PC-3 (cell line): Measurements from ENCODE around the gene IL18RAP. TPM values are rescaled to one million over a fixed set of nuclear protein-coding genes. Genes with fewer than 3 reads are reported as not detected.

Experiments used
- ATAC-seq: fragments of 200-7000 bp; cut with Tn5 transposase; 2 replicates; pipeline ENCODE4 v1.9.1; 2020; ENCODE audit warnings: mild to moderate bottlenecking, moderate library complexity
- BruUV-seq: library from RNA; stranded (reverse); fragments of 400-500 nt; replicated peaks from 2 replicates; lab custom pipeline; 2021; lab: Mats Ljungman, UMichigan
- CTCF ChIA-PET: fragments of 300-600 bp; sonication (Branson Sonifier 250); formaldehyde crosslinking; loops from one replicate; lab custom pipeline; 2022; ENCODE audit warnings: antibody characterized with exemption; lab: Charles Lee
- POLR2A ChIA-PET: fragments of 300-600 bp; sonication (Branson Sonifier 250); formaldehyde crosslinking; loops from one replicate; lab custom pipeline; 2022; ENCODE audit warnings: antibody characterized with exemption; ENCODE audit not compliant: unreplicated experiment; lab: Charles Lee
- DNase-seq: peaks from one replicate; pipeline ENCODE4 v3.0.0-alpha.2; 2015
- H2AFZ ChIP-seq: fragments of 300-600 bp; sonication (generic); 2 replicates; pipeline ENCODE4 v1.6.0; 2016; ENCODE audit warnings: antibody characterized with exemption, low read length
- H3F3A ChIP-seq: fragments of 300-600 bp; sonication (generic); one replicate; pipeline ENCODE4 v1.6.0; 2017; ENCODE audit warnings: antibody characterized with exemption, low read length, control low read depth, mild to moderate bottlenecking; ENCODE audit not compliant: unreplicated experiment
- H3K27ac ChIP-seq: fragments of 300-600 bp; sonication (generic); 2 replicates; pipeline ENCODE4 v1.5.1; 2016; ENCODE audit warnings: mild to moderate bottlenecking, low read length
- H3K27me3 ChIP-seq: fragments of 300-600 bp; sonication (generic); 2 replicates; pipeline ENCODE4 v1.6.1; 2016; ENCODE audit warnings: low read length, mixed read lengths
- H3K36me3 ChIP-seq: fragments of 300-600 bp; sonication (generic); 2 replicates; pipeline ENCODE4 v1.6.1; 2016; ENCODE audit warnings: low read depth, mixed run types, low read length, mixed read lengths
- H3K4me1 ChIP-seq: fragments of 300-600 bp; sonication (generic); 2 replicates; pipeline ENCODE4 v1.5.1; 2016; ENCODE audit warnings: low read length; ENCODE audit not compliant: insufficient read depth
- H3K4me2 ChIP-seq: fragments of 300-600 bp; sonication (generic); 2 replicates; pipeline ENCODE4 v1.6.0; 2016; ENCODE audit warnings: low read length
- H3K4me3 ChIP-seq: fragments of 300-600 bp; sonication (generic); 2 replicates; pipeline ENCODE4 v1.5.1; 2016; ENCODE audit warnings: mild to moderate bottlenecking, low read length, mixed read lengths
- H3K79me2 ChIP-seq: fragments of 300-600 bp; sonication (generic); 2 replicates; pipeline ENCODE4 v1.6.1; 2017; ENCODE audit warnings: low read length, mixed read lengths
- H3K9ac ChIP-seq: fragments of 300-600 bp; sonication (generic); 2 replicates; pipeline ENCODE4 v1.6.0; 2016; ENCODE audit warnings: mild to moderate bottlenecking, low read length
- H3K9me2 ChIP-seq: fragments of 300-600 bp; sonication (generic); replicated peaks from 2 replicates; pipeline ENCODE4 v1.6.1; 2016; ENCODE audit warnings: mixed run types, low read length, mixed read lengths
- H3K9me3 ChIP-seq: fragments of 300-600 bp; sonication (generic); 2 replicates; pipeline ENCODE4 v1.6.1; 2016; ENCODE audit warnings: low read length, mixed read lengths
- H4K20me1 ChIP-seq: fragments of 300-600 bp; sonication (generic); 2 replicates; pipeline ENCODE4 v1.6.1; 2016; ENCODE audit warnings: low read length, mixed read lengths
- CTCF ChIP-seq: fragments of 300-600 bp; sonication (generic); conservative IDR thresholded peaks from 2 replicates; pipeline ENCODE4 v1.5.1; 2017; ENCODE audit warnings: antibody characterized with exemption, low read depth, mild to moderate bottlenecking, low read length
- EZH2 ChIP-seq: fragments of 300-600 bp; sonication (generic); IDR thresholded peaks from one replicate; pipeline ENCODE4 v1.6.1; 2017; ENCODE audit warnings: antibody characterized with exemption, mild to moderate bottlenecking, low read length; ENCODE audit not compliant: unreplicated experiment
- EZH2phosphoT487 ChIP-seq: fragments of 300-600 bp; sonication (generic); IDR thresholded peaks from 2 replicates; pipeline ENCODE4 v1.6.1; 2018; ENCODE audit warnings: mild to moderate bottlenecking, antibody characterized with exemption, low read length, borderline replicate concordance
- intact Hi-C: fragments of 100-400 bp; cut with micrococcal nuclease; formaldehyde crosslinking; loops from 2 replicates; pipeline ENCODE4 v1.9.0; 2023
- total RNA-seq: library from RNA; depleted of rRNA; stranded (reverse); fragments of >200 nt; gene quantifications from 2 replicates; pipeline ENCODE4 v1.2.3, GENCODE V29; 2014

Gene IL18RAP
- total RNA-seq, 1 experiment from 2014 or later: not detected

GRCh38 chr2:102484310-102485061 is 61.5 kb downstream of the IL18RAP start:
- Histone ChIP-seq H4K20me1 (no peaks in the 10 kb centered on the region), H3K36me3 (no peaks in the 10 kb centered on the region), H3F3A (no peaks in the 10 kb centered on the region), H3K27ac (no peak overlapping the region), H3K9me2 (no peaks in the 10 kb centered on the region), H3K4me3 (no peak overlapping the region), H3K9me3 (no peaks in the 10 kb centered on the region), H3K4me2 (no peak overlapping the region), H3K4me1 (peaks cover 14% of the 10 kb centered on the region), H3K79me2 (no peaks in the 10 kb centered on the region), H2AFZ (no peak overlapping the region), H3K27me3 (no peaks in the 10 kb centered on the region), H3K9ac (no peak overlapping the region)
- intact Hi-C loops: no loop called here
- CTCF ChIA-PET: interaction anchor here (1.0 kb wide), 1 partner anchor 11 kb away, joined by 3 read pairs; the partner anchor contains the start of gene SLC9A4
- TF ChIP-seq EZH2phosphoT487 (no peak), EZH2 (no peak), CTCF (no peak)
- DNase-seq (no peak), ATAC-seq (no peak)
- POLR2A ChIA-PET: no interaction called here
- BruUV-seq: no TSS peak

GRCh38 chr2:102485147-102485785 is 62.3 kb downstream of the IL18RAP start:
- no TSS peak for BruUV-seq
- no peaks in the 10 kb centered on the region for H3K36me3 ChIP-seq
- H3K27me3 ChIP-seq: no peaks in the 10 kb centered on the region
- H3F3A ChIP-seq: no peaks in the 10 kb centered on the region
- DNase-seq: no peak
- no peak overlapping the region for H3K9ac ChIP-seq
- CTCF ChIA-PET: interaction anchor here (1.0 kb wide), 1 partner anchor 12 kb away, joined by 3 read pairs; the partner anchor contains the start of gene SLC9A4
- no peak for ATAC-seq
- POLR2A ChIA-PET: no interaction called here
- H2AFZ ChIP-seq: no peak overlapping the region
- no peaks in the 10 kb centered on the region for H3K9me2 ChIP-seq
- intact Hi-C loops: no loop called here
- no peak overlapping the region for H3K4me2 ChIP-seq
- H3K4me1 ChIP-seq: peaks cover 14% of the 10 kb centered on the region
- H3K27ac ChIP-seq: no peak overlapping the region
- H3K4me3 ChIP-seq: no peak overlapping the region
- no peaks in the 10 kb centered on the region for H4K20me1 ChIP-seq
- TF ChIP-seq EZH2: no peak
- TF ChIP-seq CTCF: no peak
- TF ChIP-seq EZH2phosphoT487: no peak
- no peaks in the 10 kb centered on the region for H3K9me3 ChIP-seq
- no peaks in the 10 kb centered on the region for H3K79me2 ChIP-seq
